K562 (cell line): Measurements from ENCODE around the gene LGALS8. TPM values are rescaled to one million over a fixed set of nuclear protein-coding genes. Genes with fewer than 3 reads are reported as not detected.

ENCODE experiments used
- ATAC-seq: fragments of 200-7000 bp; cut with Tn5 transposase; 3 replicates; pipeline ENCODE4 v1.9.1; 2020; ENCODE audit warnings: moderate library complexity
- BruUV-seq: library from RNA; stranded (reverse); fragments of 400-500 nt; replicated peaks from 2 replicates; lab custom pipeline; 2021; lab: Mats Ljungman, UMichigan
- CTCF ChIA-PET: fragments of 300-600 bp; formaldehyde crosslinking; extraction: SDS; loops from one replicate; lab custom pipeline; 2021; ENCODE audit warnings: low intra/inter-chr PET ratio; lab: Yijun Ruan, JAX
- POLR2A ChIA-PET: fragments of 300-600, 350-650 bp; sonication (Branson Sonifier 250); formaldehyde crosslinking; extraction: SDS; loops from one replicate; lab custom pipeline; 2021; ENCODE audit warnings: antibody characterized with exemption, inconsistent platforms; lab: Yijun Ruan, JAX
- DNase-seq, 4 experiments: peaks; one replicate each; pipeline versions ENCODE4 v3.0.0 to v3.0.0-alpha.2; 2011 to 2018; ENCODE audit warnings: low spot score in 3 of 4, mixed read lengths in 3 of 4; ENCODE audit errors: extremely low read depth in 1 of 4
- FAIRE-seq: peaks from 2 replicates; lab custom pipeline; 2011; peaks lifted over from hg19 to GRCh38; lab: Jason Lieb, UNC
- H2AFZ ChIP-seq: 2 replicates; pipeline ENCODE4 v1.6.0; 2011; ENCODE audit warnings: low read depth, low read length, control low read depth, inconsistent platforms
- H3K27ac ChIP-seq: fragments of 200-600 bp; 3 replicates; pipeline ENCODE4 v1.8.0; 2011; ENCODE audit warnings: low read depth, mild to moderate bottlenecking, control low read depth, inconsistent platforms, low read length, moderate library complexity, mixed read lengths; ENCODE audit errors: extremely low read depth
- H3K27me3 ChIP-seq, 2 experiments: fragments of 300-600 bp in 1 of 2; 2 replicates in 1 of 2; 3 replicates in 1 of 2; pipeline versions ENCODE4 v1.6.0 to v1.8.0; 2011; ENCODE audit warnings: inconsistent platforms in 2 of 2, low read length in 2 of 2, mild to moderate bottlenecking in 1 of 2, mixed read lengths in 1 of 2, moderate library complexity in 1 of 2; ENCODE audit not compliant: control insufficient read depth in 2 of 2, insufficient read depth in 2 of 2
- H3K36me3 ChIP-seq: fragments of 300-600 bp; 3 replicates; pipeline ENCODE4 v1.8.0; 2011; ENCODE audit warnings: mild to moderate bottlenecking, low read length, inconsistent platforms; ENCODE audit not compliant: control insufficient read depth, insufficient read depth
- H3K4me1 ChIP-seq, 2 experiments: fragments of 200-600 bp in 1 of 2; replicated peaks in 1 of 2; 2 replicates in 1 of 2; 3 replicates in 1 of 2; pipeline versions ENCODE4 v1.5.1 to v1.8.0; 2011; ENCODE audit warnings: inconsistent platforms in 2 of 2, low read length in 2 of 2, mild to moderate bottlenecking in 1 of 2, mixed read lengths in 1 of 2, moderate library complexity in 1 of 2; ENCODE audit not compliant: control insufficient read depth in 2 of 2, insufficient read depth in 2 of 2
- H3K4me2 ChIP-seq: 2 replicates; pipeline ENCODE4 v1.6.1; 2011; ENCODE audit warnings: low read length, control low read depth, inconsistent platforms, mixed read lengths; ENCODE audit not compliant: insufficient read depth
- H3K4me3 ChIP-seq: fragments of 200-600 bp; sonication (generic), shearing (Covaris generic); 2 replicates; pipeline ENCODE4 v1.5.1; 2016; ENCODE audit warnings: control low read depth, inconsistent platforms
- H3K79me2 ChIP-seq: fragments of 200-600 bp; 3 replicates; pipeline ENCODE4 v1.8.0; 2011; ENCODE audit warnings: low read length, inconsistent platforms; ENCODE audit not compliant: control insufficient read depth, insufficient read depth
- H3K9ac ChIP-seq, 2 experiments: 2 replicates each; pipeline versions ENCODE4 v1.6.0 to v1.6.1; 2011; ENCODE audit warnings: low read depth in 2 of 2, low read length in 2 of 2, control low read depth in 1 of 2, inconsistent platforms in 1 of 2, mild to moderate bottlenecking in 1 of 2, mixed read lengths in 1 of 2; ENCODE audit not compliant: insufficient read depth in 1 of 2
- H3K9me1 ChIP-seq: one replicate; pipeline ENCODE4 v1.6.0; 2011; ENCODE audit warnings: inconsistent platforms, mild to moderate bottlenecking, low read length, moderate library complexity; ENCODE audit not compliant: control insufficient read depth, insufficient read depth
- H3K9me3 ChIP-seq: replicated peaks from 2 replicates; pipeline ENCODE4 v1.5.1; 2011; ENCODE audit warnings: low read depth, low read length, inconsistent platforms; ENCODE audit not compliant: control insufficient read depth, insufficient read depth
- H4K20me1 ChIP-seq: replicated peaks from 2 replicates; pipeline ENCODE4 v1.6.1; 2011; ENCODE audit warnings: low read length, inconsistent platforms, mixed read lengths; ENCODE audit not compliant: control insufficient read depth, insufficient read depth
- CREB3L1 ChIP-seq: fragments of 450-650 bp; IDR thresholded peaks from 2 replicates; pipeline ENCODE4 v1.6.1; 2014; ENCODE audit warnings: low read depth, mild to moderate bottlenecking, moderate library complexity, borderline replicate concordance
- E2F6 ChIP-seq, 2 experiments: IDR thresholded peaks; 2 replicates each; pipeline ENCODE4 v1.6.1; 2011; ENCODE audit warnings: borderline replicate concordance in 1 of 2, control low read depth in 1 of 2, low read depth in 1 of 2, low read length in 1 of 2, mild to moderate bottlenecking in 1 of 2, mixed read lengths in 1 of 2, moderate library complexity in 1 of 2; ENCODE audit not compliant: insufficient read depth in 1 of 2, insufficient read length in 1 of 2, poor library complexity in 1 of 2, severe bottlenecking in 1 of 2; ENCODE audit errors: extremely low read depth in 1 of 2
- ELF4 ChIP-seq: fragments of 450-650 bp; formaldehyde crosslinking; IDR thresholded peaks from 2 replicates; pipeline ENCODE4 v1.4.0; 2022; ENCODE audit warnings: missing genetic modification characterization
- KLF13 ChIP-seq: fragments of 450-650 bp; IDR thresholded peaks from 2 replicates; pipeline ENCODE4 v1.6.1; 2016; ENCODE audit warnings: missing genetic modification characterization, low read depth, mild to moderate bottlenecking, missing compliant biosample characterization, moderate library complexity, borderline replicate concordance
- MECOM ChIP-seq: fragments of 250-450 bp; sonication (Bioruptor Pico); IDR thresholded peaks from 2 replicates; pipeline ENCODE4 v1.8.0; 2022; ENCODE audit warnings: inconsistent platforms
- SRSF1 ChIP-seq: fragments of 200-400 bp; formaldehyde crosslinking; IDR thresholded peaks from 2 replicates; pipeline ENCODE4 v1.6.1; 2017; ENCODE audit warnings: mild to moderate bottlenecking, low read depth, low read length, moderate library complexity
- ZNF384 ChIP-seq: IDR thresholded peaks from 2 replicates; pipeline ENCODE4 v1.6.1; 2012; ENCODE audit warnings: low read depth, low read length, improper control_type of control experiment
- WGBS: fragments of 100-300 bp; shearing (Covaris generic); methylation state at CpG from one replicate; pipeline ENCODE4 v1.1.6; 2016; ENCODE audit warnings: low coverage, mixed read lengths; ENCODE audit not compliant: insufficient coverage; ENCODE audit errors: missing lambda C conversion rate; 5-methylcytosine and 5-hydroxymethylcytosine counted together
- in situ Hi-C: fragments of 300-500 bp; cut with MboI; formaldehyde crosslinking; loops from 4 replicates; pipeline ENCODE4 v1.15.0; 2018; ENCODE audit warnings: inconsistent platforms, mixed read lengths
- intact Hi-C: fragments of 100-400 bp; cut with micrococcal nuclease; formaldehyde crosslinking; loops from 2 replicates; pipeline ENCODE4 v1.14.2; 2022
- polyA plus RNA-seq, 8 experiments: library from polyadenylated mRNA; depleted of rRNA in 4 of 8; stranded (reverse) in 5 of 8; unstranded in 3 of 8; fragments of >200 nt; fragmentation: Nextera tagmentation in 2 of 8; fragmentation: Illumina TruSeq in 1 of 8; extraction: Ambion mirVana in 2 of 8; extraction: Trizol in 1 of 8; gene quantifications; 2 replicates each; pipeline versions ENCODE4 v1.2.1 to v1.2.3, GENCODE V29; 2011 to 2014; ENCODE audit warnings: inconsistent platforms in 1 of 8, missing spikeins in 1 of 8
- total RNA-seq, 7 experiments: library from RNA; depleted of rRNA in 6 of 7; stranded (reverse); fragments of >200 nt in 6 of 7; fragmentation: Illumina TruSeq in 2 of 7; extraction: Trizol in 2 of 7; gene quantifications; 2 replicates each; pipeline versions ENCODE4 v1.2.1 to v1.2.3, GENCODE V29; 2011 to 2021; ENCODE audit warnings: low replicate concordance in 1 of 7

Gene LGALS8
- total and polyA plus RNA-seq, 9 of the 15 experiments (the other 6 are each of a cell fraction or from before 2014, with no cell fraction given): 57.4 to 87.7 (median 70.3) TPM

- Histone ChIP-seq H3K9ac (peak overlapping the region in 1 of 2 experiments; percentile 77; a peak in 2 of 4 replicates), H3K4me2 (no peak overlapping the region), H3K4me3 (no peak overlapping the region), H3K9me3 (no peaks in the 10 kb centered on the region), H3K27ac (no peak overlapping the region), H3K4me1 (peaks cover 0 to 14% of the 10 kb centered on the region in 2 experiments; a peak in 4 of 5 replicates), H3K79me2 (no peaks in the 10 kb centered on the region), H3K36me3 (no peaks in the 10 kb centered on the region), H2AFZ (no peak overlapping the region), H3K27me3 (peaks cover 9 to 15% of the 10 kb centered on the region in 2 experiments), H4K20me1 (no peaks in the 10 kb centered on the region), H3K9me1 (no peaks in the 10 kb centered on the region)
- BruUV-seq: no TSS peak
- FAIRE-seq (no peak), ATAC-seq (no peak), DNase-seq (no peak)
- ChIA-PET CTCF (no interaction called here), POLR2A (interaction anchor here (0.7 kb wide), 1 partner anchor 376 kb away, joined by 3 read pairs; no protein-coding TSS in a partner anchor)
- 36% methylated on average over 11 of the region's 11 CpGs for WGBS
- intact Hi-C loops (loop anchor here (5.0 kb wide), 2 partner anchors 38 to 192 kb away; no protein-coding TSS in a partner anchor), in situ Hi-C loops (loop anchor here (5.0 to 25.0 kb wide), 2 partner anchors 382 to 893 kb away; no protein-coding TSS in a partner anchor)
- no peak for TF ChIP-seq ELF4 (CRISPR knock-in tag)
- TF ChIP-seq E2F6 (IDR thresholded peaks at IDR 0.05; ENCODE audit: borderline replicate concordance in 1 of 2, extremely low read depth in 1 of 2, insufficient read depth in 1 of 2, insufficient read length in 1 of 2, low read depth in 1 of 2, low read length in 1 of 2, poor library complexity in 1 of 2, severe bottlenecking in 1 of 2): peak; percentile 33 to 57
- no peak for TF ChIP-seq CREB3L1
- TF ChIP-seq MECOM: no peak
- TF ChIP-seq SRSF1: no peak
- no peak for TF ChIP-seq KLF13
- no peak for TF ChIP-seq ZNF384
These were observed 29.7 kb upstream of the LGALS8 start for GRCh38 chr1:236494082-236494481.
